WI38 (cell line): ENCODE results near the gene DPEP2NB.
A peak's percentile ranks its signal among the peaks of the same experiment; 100 is the strongest.
"Not testable (repeated sequence)": the region's sequence is repeated elsewhere in the genome, so short reads cannot be mapped to it uniquely, and the experiment has no call there.

Experiments used
- H3K4me3 ChIP-seq: 2 replicates; pipeline ENCODE4 v1.5.1; 2011; ENCODE audit warnings: low read depth, mild to moderate bottlenecking, control low read depth, low read length
- TF ChIP-seq, protein P1 (sequence below): IDR thresholded peaks from 2 replicates; pipeline ENCODE4 v1.5.1; 2012; ENCODE audit warnings: low read depth, mild to moderate bottlenecking, control low read depth, low read length

The DPEP2NB gene

DNA sequence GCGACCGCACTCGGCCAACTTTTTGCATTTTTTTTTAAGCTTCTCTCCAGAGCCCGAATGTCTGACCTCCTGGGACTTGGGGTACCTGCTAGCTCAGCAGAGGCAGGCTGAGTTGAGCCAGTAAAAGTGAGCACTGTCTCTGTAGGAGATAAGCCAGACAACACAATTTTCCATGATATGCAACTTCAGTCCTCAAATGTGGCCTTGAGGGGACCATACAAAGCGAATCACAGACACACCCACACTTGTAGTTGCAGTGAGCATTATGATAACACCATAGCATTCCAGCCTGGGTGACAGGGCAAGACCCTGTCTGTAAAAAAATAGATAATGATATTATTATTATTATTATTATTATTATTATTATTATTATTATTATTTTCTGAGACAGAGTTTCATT, 19.0 kb downstream of the DPEP2NB start:
- TF ChIP-seq, protein P1, sequence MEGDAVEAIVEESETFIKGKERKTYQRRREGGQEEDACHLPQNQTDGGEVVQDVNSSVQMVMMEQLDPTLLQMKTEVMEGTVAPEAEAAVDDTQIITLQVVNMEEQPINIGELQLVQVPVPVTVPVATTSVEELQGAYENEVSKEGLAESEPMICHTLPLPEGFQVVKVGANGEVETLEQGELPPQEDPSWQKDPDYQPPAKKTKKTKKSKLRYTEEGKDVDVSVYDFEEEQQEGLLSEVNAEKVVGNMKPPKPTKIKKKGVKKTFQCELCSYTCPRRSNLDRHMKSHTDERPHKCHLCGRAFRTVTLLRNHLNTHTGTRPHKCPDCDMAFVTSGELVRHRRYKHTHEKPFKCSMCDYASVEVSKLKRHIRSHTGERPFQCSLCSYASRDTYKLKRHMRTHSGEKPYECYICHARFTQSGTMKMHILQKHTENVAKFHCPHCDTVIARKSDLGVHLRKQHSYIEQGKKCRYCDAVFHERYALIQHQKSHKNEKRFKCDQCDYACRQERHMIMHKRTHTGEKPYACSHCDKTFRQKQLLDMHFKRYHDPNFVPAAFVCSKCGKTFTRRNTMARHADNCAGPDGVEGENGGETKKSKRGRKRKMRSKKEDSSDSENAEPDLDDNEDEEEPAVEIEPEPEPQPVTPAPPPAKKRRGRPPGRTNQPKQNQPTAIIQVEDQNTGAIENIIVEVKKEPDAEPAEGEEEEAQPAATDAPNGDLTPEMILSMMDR, result no peak
- H3K4me3 ChIP-seq, result no peak overlapping the region

DNA sequence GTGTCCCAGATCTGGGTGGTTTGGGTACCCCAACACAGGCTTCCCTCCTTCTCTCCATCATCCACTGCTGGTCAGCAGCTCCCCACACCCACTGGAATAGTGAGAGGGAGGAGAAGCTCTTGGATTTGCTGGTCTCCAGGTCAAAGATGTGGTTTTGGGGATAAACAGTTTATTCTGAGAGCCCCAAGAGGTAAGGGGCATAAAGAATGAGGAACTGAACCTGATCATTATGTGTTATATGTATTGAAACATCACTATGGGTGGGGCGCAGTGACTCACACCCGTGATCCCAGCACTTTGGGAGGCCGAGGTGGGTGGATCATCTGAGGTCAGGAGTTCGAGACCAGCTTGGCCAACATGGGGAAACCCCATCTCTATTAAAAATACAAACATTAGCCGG, 20.3 kb downstream of the DPEP2NB start:
- TF ChIP-seq, protein P1, result no peak

DNA sequence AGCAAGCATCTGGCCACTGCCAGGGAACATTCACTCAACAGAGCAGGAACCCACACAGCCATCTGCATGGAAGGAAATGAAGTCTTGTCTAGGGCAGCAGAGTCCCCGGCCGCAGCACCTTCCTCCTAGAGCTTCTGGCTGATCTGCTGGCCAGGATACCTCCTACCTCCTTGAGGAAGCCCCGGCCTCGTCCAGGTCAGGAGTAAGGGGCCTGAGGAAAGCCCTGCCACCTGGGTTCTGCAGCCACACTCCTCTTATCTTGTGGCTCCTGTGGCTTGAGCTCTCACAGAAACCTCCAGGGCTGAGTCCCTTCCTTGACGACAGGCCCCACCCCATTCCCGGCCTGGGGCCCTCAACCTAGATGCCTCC, 21.7 kb downstream of the DPEP2NB start:
- H3K4me3 ChIP-seq, result not testable (repeated sequence)

More for the DNA sequence above, 20.3 kb downstream of the DPEP2NB start:
- H3K4me3 ChIP-seq, result no peak overlapping the region

DNA sequence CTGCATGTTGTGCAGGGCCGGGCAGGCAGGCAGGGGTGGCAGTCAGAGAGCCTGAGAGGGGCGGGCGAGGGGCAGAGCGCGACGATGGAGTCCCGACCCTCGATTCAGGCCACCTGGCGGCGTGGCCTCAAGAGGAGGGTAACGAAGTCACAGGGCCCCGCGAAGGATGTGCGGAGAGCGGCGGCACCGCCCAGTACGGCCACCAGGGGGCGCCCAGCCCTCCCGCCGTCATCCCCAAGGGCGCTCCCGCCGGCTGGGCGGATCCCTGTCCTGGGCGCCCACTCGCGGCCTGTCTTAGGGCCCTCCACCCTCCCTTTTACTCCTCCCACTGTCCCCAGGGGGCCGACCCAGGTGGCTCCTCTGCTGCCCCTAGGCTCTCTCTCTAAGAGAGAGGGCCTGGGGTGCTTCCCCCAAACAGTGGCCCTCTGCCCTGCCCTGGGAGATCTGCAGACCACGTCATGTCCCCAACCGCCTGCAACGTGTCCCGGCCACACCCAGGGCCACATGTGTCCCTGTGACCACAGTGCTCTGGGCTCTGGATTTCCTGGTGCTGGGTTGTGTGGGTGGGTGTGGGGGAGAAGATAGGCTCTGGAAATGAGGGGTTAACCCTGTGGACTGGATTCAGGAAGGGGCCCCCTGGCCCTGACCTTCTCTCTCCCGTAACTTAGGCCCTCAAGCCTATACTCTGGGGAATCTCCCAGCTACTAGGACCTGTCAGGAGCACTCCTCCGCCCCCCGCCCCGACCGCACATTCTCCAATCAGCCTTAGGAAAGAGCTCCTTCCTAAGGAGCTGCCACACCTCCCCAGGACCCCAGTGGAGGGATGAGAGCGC, 22.3 kb downstream of the DPEP2NB start:
- H3K4me3 ChIP-seq, result no peak overlapping the region
- TF ChIP-seq, protein P1, result peak; percentile 82

DNA sequence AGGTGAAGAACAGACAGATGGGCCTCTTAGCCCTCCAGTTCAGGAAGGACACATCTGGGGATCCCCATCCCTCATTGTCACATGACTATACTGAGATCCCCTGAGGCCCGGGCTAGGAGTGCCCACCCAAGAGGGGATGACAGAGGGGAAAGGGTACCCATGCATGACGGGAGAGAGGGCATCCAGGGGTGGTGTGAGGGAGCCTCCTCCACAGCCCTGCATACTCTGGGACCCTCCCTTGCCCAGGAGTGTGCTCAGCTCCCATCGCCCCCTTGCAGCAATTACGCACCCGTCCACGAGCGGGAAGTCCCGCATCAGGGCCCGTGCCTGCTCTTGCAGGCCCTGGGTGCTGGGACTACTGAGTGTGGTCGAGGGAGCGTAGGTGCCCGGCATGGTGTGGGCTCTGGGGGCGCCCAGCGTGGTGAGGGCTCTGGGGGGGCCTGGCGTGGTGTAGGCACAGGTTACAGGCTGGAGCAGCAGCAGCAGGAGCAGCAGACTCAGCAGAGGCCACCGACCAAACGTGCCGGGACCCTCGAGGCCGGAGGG, 23.0 kb downstream of the DPEP2NB start:
- no peak overlapping the region for H3K4me3 ChIP-seq
- TF ChIP-seq, protein P1, result no peak

DNA sequence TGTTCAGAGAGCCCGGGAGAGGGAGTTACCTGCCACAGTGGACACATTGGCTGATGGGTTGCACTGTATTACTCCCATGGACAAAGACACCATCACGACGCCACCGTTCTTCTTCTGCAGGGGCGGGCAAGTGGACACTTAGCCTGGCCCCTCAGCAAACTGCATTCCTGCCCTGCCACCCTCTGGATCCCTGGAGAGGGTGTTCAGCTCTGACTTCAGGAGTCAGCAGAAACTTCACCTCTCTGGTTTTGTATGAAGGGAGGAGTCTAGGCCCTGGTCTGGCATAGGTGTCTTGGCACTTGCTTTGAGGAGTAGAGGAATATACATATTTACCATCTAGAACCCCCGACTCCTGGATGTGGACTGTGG, 25.7 kb downstream of the DPEP2NB start:
- TF ChIP-seq, protein P1, result no peak
- no peak overlapping the region for H3K4me3 ChIP-seq

DNA sequence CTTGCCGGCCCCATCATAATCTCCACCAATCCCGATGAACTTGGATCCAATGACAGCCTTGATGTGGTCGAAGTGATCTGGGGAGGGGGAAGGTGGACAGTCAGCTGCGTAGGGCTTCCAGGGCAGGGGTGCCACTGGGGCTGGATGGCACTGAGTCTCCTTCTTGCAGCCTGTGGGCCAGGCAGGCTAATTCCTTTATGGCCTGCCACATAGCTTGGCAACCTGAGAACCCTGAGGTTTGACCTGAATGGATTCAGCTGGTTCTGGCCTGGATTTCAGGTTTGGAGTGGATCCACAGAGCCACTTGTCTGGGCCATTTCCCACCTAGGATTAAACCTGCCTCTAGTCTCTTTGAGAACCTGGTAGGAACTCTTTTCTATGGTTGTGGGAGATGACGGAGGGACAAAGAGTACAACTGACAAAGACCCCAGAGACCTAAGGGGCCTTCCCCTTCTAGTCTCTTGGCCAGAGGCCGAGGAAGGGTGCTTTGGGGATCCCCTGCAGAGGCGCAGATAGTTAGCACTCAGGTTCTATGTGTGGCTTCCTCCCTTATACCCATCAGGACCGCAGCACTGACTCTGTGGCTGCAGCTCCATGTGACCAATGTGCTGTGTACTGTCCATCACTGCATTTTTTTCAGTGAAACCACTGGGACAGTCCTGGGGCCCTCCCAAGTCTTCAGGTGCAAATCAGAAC, 26.2 kb downstream of the DPEP2NB start:
- no peak overlapping the region for H3K4me3 ChIP-seq
- TF ChIP-seq, protein P1, result no peak
